T follicular helper cell (primary cell): ENCODE data around the gene DYNLT1.
"Not testable (repeated sequence)": the region's sequence is repeated elsewhere in the genome, so short reads cannot be mapped to it uniquely, and the experiment has no call there.

Experiments
- DNase-seq: peaks from one replicate; pipeline ENCODE4 v3.0.0-alpha.2; 2020; ENCODE audit warnings: low read depth

Gene DYNLT1

DNA sequence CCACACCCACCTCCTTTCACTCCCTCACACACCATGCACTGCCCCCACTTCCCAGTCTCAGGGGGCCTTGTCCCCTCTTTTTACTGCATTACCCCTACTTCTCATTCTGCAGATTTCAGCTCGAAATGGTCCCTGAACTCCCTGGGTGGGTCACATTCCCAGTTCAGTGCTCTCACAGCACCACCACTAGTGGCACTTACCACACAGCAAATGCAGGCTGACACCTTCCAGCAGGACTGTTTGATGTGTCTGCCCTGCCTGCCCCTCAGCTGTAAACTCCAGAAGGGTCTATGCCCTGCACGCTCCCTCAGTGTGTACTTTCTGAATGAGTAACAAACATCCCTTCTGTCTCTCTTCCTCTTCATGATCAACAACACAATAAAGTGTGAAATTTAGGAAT lies 4.0 kb downstream of the DYNLT1 start:
- no peak for DNase-seq

- DNase-seq, result no peak
Observed at GRCh38 chr6:158639056-158639455, 5.5 kb downstream of the DYNLT1 start.

GRCh38 chr6:158638324-158638854 lies 6.2 kb downstream of the DYNLT1 start:
- DNase-seq, result no peak

GRCh38 chr6:158636778-158637177 lies 7.8 kb downstream of the DYNLT1 start:
- DNase-seq, result no peak

- DNase-seq, result no peak
Observed at GRCh38 chr6:158635427-158636073, 9.0 kb downstream of the DYNLT1 start.

- no peak for DNase-seq
Observed at GRCh38 chr6:158634695-158635426, 9.7 kb downstream of the DYNLT1 start.

GRCh38 chr6:158633127-158633526 lies 11.4 kb downstream of the DYNLT1 start:
- no peak for DNase-seq

DNA sequence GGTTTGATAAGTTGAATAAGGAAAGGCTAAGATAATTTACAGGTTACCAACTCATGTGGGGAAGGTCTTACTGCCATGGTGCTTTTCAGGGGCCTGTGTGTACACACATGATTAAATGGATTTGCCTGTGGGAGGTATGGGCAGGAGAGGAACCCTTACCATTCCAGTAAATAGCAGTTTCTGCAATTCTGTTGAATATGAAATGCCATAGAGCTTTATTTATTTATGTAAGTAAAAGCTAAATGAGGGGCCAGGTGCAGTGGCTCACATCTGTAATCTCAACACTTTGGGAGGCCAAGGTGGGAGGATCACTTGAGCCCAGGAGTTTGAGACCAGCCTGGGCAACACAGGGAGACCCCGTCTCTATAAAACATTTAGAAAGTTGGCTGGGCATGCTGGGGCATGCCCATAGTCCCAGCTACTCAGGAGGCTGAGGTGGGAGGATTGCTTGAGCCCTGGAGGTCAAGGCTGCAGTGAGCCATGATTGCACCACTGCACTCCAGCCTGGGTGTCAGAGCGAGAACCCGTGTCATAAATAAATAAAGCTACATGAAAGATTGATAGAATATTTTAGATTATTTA lies 11.9 kb downstream of the DYNLT1 start:
- DNase-seq, result not testable (repeated sequence)

DNA sequence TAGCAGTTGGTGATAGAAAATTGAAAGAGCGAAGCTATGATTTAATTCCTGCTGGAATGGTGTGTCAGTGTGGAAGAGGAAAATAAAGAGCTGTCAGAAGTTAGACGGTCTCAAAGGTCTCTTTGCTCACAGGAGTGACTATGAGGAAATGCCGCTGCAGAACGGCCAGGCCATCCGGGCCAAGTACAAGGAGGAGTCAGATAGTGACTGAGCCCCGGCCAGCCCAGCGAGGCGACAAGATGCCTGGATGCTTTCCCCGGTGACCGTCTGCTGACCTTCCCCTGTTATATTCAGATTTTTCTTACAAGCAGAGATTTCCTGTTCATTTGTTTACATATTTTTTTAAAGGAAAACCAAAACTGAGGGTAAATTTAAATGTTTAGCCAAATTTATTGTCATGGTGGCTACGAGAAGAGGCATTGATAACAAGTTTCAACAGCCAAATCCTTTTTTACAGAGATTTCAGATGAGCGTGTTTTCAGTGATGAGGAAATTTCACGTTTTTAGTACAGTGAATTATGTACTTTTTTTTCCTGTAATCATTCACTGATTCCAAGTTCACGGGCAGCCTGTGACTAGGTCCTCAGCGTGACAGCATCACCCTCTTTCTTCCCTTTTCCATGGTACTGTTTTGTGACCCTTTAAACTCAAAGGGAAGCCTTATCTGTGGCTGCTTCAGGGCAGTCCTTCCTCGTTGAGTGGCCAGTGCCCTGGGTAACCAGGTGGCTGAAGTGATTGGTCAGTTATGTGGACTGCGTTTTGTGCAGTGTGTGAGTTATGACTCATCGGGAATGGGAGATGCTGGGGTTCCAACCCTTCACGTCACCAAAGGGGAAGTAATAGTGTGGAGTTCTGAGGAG lies 12.6 kb downstream of the DYNLT1 start:
- DNase-seq, result no peak

DNA sequence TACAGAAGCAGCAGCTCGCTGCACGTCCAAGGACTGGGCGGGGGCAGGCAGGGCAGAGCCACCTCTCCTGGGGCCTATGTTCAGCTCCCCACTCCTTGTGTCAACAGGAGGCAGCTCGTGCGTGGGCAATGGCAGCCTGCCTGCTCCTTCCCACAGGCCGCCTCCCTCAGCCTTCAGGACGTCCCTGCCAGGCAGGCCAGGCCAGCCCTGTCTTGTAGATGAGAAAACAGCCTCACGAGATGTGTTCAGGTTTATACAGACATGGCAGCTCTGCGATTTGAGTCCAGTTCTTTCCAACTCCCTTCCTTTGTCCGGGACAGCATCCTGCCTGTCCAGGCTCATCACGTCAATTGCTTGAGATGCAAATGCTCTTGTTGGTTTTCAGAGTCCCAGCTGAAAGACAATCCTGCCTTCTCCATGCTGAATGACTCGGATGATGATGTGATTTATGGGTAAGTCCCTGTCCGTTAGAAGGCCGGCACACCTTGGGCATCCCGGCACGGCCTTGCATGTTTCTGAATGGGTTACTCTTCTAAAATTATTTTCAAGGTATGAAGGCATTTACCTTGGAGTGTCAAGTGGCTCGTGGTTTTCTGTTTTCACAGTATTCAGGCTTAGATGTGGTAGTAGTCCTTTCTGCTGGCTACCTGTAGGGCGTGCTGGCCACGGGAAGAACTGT lies 13.5 kb downstream of the DYNLT1 start:
- no peak for DNase-seq

DNA sequence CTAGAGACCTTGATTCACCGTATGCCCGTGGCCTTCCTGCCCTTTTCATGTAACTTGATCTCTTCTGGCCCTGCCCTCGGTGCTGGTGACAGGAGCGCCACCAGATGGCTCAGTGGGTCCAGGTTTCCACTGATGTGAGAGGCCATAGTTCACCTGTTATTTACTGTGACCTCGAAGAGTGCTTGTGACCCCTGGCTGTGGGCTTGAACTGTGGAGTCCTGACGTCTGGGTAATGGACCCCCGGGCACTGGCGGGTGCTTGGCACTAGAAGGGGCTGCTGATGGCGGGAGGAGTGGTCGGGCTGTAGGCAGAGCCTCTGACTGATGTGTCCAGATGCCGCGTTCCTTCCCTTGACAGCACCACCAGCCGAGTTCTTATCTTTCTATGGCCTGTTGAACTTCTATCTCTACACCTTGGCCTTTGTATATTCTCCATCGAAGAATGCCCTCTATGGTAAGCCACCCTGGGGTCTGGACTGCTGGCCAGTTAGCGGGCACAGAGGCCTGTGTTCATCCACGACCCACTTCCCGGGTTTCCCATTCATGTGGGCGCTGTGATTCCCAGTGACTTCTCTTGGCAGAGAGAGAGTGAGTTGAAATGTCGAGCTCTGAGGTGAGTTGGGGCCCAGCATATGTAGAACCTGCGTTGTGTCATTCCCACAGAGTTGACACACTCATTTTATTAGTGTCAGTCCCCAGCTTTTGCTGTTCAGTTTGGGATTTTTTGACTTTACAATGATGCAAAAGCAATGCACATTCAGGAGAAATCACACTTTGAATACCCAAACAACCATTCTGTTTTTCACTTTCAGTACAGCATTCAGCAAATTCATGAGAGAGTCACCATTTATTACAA lies 14.9 kb downstream of the DYNLT1 start:
- DNase-seq, result peak; percentile 16

- no peak for DNase-seq
Observed at GRCh38 chr6:158628542-158628941, 16.0 kb downstream of the DYNLT1 start.

GRCh38 chr6:158627940-158628211 lies 16.7 kb downstream of the DYNLT1 start:
- DNase-seq, result no peak

DNA sequence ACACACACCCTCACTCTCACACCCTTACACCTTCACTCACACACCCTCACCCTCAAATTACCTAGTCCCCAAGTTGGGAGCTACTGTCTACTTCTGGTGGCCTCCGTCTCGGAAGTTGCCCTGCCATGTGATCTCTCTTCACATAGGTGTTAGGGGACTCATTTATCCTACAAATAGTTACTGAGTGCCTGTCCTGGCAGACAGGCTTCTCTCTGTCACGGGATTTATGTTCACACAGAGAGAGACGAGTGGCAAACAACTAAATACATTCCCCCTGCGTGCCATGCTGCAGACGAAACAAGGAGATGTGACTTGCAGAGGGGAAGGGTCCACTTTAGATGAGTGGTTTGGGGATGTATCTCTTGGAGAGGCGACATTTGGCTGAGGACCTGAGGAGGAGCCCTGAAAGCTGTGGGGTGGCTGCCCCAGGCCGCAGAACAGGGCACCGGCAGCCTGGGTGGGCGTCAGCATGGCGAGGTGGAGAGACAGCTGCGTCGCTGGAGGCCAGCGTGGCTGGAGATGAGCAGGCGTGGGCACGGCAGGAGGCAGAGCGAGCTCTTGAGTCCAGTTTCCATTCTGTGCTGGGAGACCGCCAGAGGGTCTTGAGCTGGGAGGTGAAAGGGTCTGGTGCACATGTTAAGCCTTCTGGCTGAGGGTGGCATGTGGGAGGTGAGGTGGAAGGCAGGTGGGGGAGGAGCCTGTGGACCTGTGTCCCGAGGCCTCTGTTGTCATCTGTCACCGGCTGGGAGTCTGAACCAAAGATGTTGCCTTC lies 17.2 kb downstream of the DYNLT1 start:
- DNase-seq, result no peak

DNA sequence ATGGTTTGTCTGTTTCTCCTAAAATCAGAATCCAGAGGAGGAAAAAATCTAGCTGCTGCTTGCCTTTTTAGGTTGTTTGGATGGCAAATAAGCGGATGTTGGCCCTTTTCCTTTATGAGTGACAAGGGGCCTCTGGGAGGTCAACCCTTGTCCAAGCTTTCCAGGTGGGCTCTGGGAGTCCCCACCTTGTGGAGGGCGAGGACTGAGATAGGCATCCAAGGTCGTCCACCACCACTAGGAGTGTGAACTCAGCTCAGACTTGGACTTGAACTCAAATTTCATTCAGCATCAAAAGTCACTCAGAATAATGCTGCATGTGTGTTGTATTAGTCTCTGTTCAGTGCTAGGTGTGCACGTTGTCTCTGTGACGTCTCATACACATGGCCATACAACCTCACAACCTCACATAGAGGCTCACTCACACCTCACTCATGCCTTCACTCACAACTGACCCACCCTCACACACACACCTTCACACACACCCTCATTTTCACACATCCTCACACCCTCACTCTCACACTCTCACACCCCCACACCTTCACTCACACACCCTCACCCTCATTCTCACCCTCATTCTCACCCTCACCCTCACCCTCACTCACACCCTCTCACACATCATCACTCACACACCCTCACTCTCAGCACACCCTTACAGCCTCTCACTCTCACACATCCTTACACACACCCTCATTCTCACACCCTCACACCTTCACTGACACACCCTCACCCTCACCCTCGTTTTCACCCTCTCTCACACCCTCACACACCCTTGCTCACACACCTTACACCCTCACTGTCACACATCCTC lies 18.0 kb downstream of the DYNLT1 start:
- no peak for DNase-seq

- no peak for DNase-seq
Observed at GRCh38 chr6:158625881-158626305, 18.6 kb downstream of the DYNLT1 start.

- no peak for DNase-seq
Observed at GRCh38 chr6:158624684-158625682, 19.6 kb downstream of the DYNLT1 start.
